NB4 (cell line): ENCODE data around the gene DKK1.

Source experiments
- CTCF ChIP-seq: IDR thresholded peaks from one replicate; pipeline ENCODE4 v1.5.1; 2012; ENCODE audit warnings: low read depth, low read length
- MAX ChIP-seq: IDR thresholded peaks from 2 replicates; pipeline ENCODE4 v1.6.1; 2011; ENCODE audit warnings: low read depth, low read length
- MYC ChIP-seq: IDR thresholded peaks from 2 replicates; pipeline ENCODE4 v1.6.1; 2011; ENCODE audit warnings: low read depth, low read length
- POLR2A ChIP-seq: IDR thresholded peaks from 2 replicates; pipeline ENCODE4 v1.6.1; 2011; ENCODE audit warnings: mild to moderate bottlenecking; ENCODE audit not compliant: insufficient read length; ENCODE audit errors: extremely low read depth

- TF ChIP-seq CTCF (no peak), POLR2A (no peak), MAX (no peak), MYC (no peak)
Observed at GRCh38 chr10:52265131-52265926, 48.8 kb upstream of the DKK1 start.
